ENCODE results near the gene NOVA2.

The NOVA2 gene

GRCh38 chr19:45885556-45886426 is 87.9 kb downstream of the NOVA2 start, which contains the start of gene IRF2BP1:
IRF2BP1 (minus strand) TSS chr19:45886141; CDS start chr19:45885774, 367 bp downstream.
- peak within 1 kb of the TSS; percentile 98 for H3K27ac ChIP-seq
- TF ChIP-seq, protein P1, sequence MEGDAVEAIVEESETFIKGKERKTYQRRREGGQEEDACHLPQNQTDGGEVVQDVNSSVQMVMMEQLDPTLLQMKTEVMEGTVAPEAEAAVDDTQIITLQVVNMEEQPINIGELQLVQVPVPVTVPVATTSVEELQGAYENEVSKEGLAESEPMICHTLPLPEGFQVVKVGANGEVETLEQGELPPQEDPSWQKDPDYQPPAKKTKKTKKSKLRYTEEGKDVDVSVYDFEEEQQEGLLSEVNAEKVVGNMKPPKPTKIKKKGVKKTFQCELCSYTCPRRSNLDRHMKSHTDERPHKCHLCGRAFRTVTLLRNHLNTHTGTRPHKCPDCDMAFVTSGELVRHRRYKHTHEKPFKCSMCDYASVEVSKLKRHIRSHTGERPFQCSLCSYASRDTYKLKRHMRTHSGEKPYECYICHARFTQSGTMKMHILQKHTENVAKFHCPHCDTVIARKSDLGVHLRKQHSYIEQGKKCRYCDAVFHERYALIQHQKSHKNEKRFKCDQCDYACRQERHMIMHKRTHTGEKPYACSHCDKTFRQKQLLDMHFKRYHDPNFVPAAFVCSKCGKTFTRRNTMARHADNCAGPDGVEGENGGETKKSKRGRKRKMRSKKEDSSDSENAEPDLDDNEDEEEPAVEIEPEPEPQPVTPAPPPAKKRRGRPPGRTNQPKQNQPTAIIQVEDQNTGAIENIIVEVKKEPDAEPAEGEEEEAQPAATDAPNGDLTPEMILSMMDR (conservative IDR thresholded peaks at IDR 0.05), result peak; percentile 15; the same call in 1 of the 2 replicates

- H3K27ac ChIP-seq, result peak overlapping the region; percentile 98
- TF ChIP-seq, protein P1 (conservative IDR thresholded peaks at IDR 0.05), result no peak
Measured at GRCh38 chr19:45884682-45885555, 88.7 kb downstream of the NOVA2 start.

GRCh38 chr19:45883881-45884681 is 89.6 kb downstream of the NOVA2 start:
- H3K27ac ChIP-seq, result peak overlapping the region; percentile 98
- TF ChIP-seq, protein P1 (conservative IDR thresholded peaks at IDR 0.05), result no peak

All from VCaP (cell line).